ENCODE results near the gene MCF2L.

MCF2L gene

DNA sequence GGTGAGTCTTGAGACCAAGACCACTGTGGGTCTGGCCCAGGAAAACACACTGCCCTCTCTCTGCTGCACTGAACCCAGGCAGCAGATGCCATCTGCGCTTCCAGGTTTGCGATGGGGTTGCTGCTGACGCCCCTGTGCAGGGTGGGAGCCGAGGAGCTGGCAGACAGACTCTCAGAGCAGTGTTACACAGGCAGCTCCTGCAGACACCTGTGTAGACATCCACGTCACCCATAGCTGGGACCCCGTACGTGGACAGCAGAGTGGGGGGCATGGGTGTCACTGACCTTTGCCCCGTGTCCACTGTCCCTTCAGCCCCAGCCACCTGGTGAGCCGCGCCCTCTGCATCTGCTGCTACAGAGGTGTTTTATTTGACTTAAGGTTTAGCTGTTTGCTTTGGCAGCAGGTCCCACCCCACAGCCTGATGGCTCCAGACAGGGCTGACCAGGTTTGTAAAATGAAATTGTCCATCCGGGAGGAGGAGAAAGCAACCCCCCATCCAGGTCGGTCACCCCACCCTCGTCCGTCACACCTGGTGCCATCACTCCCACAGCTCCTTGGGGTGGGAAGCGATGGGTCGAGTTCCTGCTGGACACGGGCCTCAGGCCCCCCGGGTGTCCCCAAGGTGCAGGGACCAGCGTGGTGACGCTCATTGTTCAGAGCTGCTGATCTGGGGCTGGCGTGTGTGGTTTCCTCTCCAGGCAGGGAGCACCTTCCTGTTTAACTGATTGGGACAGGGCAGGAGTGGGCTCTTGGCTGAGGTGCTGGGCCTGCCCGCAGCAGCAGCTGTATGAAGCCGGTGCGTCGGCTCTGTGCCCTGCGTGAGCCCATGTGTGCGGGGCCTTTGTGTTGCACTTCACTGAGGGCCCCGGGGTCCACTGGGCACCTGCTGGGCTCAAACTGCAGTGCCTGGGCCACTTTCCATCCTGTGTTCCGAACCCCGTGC is 28.4 kb downstream of the MCF2L start:
- DNase-seq (ENCODE audit: low spot score): no peak

DNA sequence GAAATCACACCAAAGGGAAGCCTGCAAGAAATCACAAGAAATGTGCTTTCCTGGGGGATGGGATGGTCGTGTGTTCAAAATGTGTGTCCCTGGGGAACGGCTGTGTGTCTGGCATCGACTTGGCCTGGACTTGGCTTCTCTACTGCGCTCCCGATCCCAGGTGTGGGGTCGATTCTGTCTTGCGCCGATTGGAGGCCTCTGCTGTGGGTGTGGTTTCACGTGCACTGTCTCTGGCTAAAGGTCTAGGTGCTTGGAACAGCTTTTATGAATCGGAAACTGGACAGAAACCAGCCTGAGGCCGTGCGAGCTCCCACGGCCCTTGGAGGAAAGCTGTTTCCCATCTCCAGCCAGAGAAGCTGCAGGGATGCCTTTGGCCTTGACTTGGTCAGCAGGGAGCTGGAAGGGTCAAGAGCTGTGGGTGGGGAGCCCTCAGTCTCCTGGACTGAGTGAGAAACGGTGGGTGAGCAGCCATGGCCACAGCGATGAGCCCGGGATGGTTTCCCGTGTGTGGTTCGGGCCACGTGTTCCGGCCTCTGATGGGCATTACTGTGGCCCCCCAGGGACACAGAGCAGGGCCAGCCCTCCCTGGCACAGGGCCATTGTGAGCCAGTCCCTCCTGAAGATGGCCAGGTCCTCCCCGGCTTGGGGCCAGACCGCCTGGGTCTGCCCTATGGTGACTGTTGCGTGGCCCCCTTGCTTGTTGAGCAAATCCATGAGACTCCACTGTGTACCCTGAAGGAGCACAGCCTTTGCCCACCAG is 29.7 kb downstream of the MCF2L start:
- DNase-seq (ENCODE audit: low spot score): no peak

DNA sequence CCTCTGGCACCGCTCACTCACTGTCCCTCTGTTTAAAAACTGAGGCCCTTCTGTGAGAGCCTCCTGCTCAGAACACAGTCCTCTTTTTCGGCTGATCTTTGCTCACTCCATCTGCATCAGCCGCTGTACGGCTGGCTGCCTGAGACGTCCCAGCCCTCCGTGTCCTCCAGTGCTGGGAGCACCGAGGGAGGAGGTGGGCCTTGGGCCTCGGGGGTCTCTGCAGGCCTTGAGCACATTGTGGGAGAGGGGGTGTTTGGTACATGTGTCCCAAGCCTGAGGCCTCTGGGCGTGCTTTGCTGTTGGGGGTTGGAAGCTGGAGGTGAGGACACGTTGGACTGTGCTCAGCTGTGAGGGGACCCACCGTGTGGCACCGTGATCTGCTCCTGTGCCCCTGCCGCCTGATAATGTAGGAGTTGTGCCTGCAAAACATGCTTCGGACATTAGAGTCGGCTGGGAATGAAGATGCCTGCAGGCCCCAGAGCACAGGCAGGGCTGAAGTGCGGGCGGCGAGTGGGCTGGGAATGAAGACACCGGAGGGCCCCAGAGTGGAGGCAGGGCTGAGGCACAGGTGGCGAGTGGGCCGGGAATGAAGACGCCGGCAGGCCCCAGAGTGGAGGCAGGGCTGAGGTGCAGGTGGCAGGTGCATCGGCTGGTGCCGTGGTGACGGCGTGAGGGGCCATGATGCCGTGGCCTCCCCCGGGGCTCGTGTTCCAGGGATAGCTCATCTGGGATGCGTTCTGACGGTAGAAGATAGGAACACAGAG is 30.6 kb downstream of the MCF2L start:
- DNase-seq (ENCODE audit: low spot score): no peak

DNA sequence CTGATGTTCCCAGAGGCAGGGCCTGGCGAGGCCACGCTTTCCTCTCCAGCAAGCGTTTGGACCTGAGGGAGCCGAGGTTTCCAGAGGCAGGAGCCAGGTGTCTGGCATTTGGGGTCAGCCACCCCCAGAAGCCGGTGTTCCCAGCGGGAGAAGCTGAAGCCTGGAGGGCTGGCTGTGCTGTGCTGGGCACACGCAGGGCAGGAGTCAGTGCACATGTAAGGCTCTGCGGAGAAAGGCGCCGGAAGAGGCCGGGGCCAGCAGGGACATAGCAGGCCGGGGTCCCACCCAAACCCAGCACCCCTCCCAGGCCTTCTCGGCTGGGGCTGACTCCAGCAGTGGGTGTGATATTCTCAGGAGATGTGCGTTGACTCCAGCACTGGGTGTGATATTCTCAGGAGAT is 31.6 kb downstream of the MCF2L start:
- DNase-seq (ENCODE audit: low spot score): no peak

DNA sequence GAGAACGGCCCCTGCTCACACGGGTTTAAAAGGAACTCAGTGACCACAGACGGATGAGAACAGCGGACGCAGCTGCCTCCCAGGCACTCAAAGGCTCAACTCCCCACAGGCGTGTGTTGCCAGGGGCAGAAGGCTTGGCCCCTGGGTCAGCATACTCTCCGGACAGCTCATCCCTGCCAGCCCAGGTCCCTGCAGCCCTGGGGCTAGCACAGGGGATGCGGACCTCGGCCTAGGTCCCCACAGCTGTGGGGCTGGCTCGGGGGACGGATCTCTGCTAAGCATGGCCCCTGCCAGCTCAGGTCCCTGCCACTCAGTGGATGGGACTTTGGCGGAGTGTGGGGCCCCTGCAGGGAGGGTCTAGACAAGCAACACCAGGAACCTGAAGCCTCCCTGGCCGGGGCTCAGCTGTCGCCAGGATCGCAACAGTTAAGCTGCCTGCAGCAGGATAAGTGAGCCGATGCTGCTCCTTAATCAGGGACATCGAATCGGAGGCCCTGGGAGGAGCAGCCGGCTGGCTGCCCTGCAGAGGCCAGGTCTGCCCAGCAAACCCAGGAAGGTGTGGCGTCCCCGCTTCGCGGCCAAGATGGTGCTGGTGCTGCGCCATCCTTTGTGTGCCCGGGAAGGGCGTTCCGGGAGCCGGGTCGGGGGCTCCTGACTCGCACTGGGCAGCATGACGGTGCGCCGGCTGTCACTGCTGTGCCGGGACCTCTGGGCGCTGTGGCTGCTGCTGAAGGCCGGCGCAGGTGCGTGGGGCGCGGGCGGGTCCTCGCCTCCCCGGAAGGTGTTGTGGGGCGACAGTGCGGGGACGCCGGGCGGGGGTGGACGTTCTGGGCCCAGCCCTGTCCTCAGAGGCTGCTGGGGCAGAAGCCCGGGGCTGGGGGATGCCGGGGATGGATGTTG is 32.5 kb downstream of the MCF2L start:
- DNase-seq (ENCODE audit: low spot score): no peak

DNA sequence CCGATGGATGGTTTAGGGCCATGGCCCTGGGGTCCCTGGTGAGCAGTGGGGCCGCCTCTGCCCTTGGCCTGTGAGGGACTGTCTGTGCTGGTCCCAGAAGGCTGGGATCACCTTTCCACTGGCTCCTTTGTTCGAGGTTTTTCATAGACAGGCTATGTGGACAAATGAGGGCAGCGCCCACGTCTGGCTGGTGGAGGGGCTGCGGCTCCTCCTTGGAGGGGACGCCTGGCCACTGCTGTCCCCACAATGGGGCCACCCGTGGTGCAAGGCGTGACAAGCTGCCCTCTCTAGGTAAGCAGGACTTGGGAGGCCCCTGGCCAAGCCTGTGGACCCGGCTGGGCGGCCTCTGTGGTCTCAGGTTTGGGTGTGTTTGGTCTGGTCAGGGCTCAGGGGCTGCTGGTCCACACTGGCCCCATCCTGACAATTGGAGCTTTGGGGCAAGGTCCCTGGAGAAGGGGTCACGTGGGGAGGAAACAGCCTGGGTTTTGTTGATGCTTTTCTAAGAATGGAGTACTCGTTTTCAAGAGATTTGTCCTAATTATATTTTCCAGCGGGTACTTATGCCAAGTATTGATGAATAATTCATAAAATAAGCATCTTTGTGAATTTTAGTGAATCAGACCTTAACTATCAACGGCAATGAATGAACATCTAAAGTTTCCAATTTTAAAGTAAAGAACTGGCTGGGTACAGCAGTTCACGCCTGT is 33.3 kb downstream of the MCF2L start:
- no peak for DNase-seq (ENCODE audit: low spot score)

DNA sequence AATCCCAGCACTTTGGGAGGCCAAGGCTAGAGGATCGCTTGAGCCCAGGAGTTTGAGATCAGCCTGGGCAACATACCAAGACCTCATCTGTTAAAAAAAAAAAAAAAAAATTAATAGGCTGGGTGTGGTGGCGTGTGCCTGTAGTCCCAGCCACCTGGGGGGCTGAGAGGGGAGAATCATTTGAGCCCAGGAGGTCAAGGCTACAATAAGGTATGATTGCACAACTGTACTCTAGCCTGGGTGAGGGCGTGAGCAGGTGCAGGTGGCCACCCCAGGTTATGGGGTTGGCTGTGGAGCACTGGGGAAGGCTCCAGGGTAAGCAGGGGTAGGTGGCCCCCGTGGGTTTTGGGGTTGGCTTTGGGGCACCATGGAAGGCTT is 33.9 kb downstream of the MCF2L start:
- DNase-seq (ENCODE audit: low spot score): no peak

DNA sequence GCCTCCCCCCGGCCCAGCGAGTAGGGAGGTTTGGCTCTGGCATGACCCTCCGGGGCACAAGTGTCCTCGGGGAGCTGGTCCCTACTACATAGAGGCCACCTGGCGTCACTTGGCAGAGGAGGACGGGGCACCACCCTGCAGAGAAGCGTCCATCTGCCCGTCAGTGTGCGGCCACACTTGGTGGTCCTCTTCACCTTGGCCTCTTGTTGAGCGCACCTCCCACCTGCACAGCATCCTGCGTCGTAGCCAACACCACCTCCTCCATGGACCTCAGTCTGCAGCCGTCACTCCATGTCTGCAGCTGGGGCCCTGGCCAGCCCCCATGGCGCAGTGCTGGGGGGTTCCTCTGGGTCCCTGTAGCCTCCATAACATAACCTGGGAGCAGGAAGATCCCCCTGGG is 35.1 kb downstream of the MCF2L start:
- DNase-seq (ENCODE audit: low spot score): no peak

DNA sequence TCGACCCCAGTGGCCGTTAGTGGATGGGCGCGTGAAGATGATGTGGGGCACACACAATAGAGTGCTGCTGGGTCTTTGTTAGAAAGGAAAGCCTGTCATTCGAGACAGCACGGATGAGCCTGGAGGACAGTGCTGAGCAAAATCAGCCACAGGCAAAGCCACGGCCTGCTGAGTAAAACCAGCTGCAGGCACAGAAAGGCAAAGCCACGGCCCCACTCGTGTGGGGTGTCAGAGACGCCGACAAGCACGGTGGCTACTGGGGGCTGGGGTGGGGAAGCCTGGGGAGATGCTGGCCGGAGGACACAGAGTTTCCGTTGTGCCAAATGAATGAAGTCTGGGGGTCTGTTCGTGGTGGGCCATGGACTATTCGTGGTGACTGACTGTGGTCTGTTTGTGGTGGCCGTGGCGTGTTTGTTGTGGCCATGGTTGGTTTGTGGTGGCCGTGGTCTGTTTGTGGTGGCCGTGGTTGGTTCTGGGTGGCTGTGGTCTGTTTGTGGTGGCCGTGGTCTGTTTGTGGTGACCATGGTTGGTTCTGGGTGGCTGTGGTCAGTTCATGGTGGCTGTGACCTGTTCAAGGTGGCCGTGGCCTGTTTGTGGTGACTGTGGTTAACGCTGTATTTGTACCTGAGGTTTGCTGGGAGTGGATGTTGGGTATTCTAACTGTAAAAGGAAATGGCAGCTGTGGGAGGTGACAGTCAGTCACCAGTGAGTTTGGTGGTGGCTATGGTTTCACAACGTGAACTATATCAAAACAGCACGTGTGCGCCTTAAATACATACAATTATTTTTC is 36.3 kb downstream of the MCF2L start:
- DNase-seq (ENCODE audit: low spot score): no peak

DNA sequence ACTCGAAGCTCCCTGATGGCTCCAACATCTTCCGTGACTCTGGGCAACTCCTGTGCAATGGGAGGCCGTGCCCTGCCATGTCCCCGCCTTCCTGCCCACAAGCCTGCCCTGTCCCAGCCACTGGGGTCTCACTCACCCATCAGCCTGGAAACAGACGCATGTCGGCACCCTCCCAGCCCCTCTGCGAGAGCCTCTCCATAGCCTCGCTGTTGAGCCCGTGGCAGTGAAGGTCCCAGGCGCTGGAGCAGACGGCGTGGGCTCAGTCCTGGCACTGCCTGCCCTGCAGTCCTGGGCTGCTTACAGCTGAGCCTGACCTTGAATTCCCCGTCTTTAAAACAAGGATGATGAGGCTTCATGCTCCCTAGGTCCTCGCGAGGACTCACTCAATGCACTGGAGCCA is 37.0 kb downstream of the MCF2L start:
- no peak for DNase-seq (ENCODE audit: low spot score)

DNA sequence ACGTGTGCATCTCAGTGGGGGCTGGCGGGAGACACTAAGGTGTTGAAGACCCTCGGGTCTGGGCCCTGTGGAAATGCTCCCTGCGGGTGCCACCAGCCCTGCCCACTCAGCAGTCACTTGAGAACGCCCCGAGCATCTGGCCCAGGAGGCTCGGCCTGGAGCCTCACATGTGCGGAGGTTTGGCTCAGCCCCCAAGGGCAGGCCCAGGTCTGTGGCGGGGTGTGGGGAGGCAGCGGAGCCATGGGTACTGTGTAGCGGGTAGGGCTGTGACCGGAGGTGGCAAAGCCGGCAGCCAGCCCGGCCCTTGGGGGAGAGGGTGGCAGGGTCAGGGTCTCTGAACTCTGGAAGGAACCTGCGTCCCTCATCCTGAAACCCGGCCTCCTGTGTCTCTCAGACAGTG is 37.6 kb downstream of the MCF2L start:
- DNase-seq (ENCODE audit: low spot score): no peak

DNA sequence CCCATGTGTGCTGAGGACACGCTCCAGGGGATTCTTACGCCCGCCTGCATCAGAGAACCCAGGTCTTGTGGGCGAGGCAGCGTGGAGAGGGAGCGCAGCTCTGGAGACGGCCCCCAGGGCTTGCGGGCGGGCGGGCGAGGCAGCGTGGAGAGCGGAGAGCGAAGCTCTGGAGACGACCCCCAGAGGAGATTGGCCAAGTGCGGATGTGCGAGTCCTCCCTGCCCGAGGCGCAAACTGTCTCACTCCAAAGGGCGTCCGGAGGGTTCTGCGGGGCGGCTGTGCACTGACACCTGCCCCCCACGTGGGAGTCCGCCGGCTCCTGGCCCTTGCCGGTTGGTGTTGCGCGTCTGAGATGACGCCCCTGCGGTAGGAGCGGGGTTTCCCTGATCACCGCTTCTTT is 39.8 kb downstream of the MCF2L start:
- no peak for DNase-seq (ENCODE audit: low spot score)

DNA sequence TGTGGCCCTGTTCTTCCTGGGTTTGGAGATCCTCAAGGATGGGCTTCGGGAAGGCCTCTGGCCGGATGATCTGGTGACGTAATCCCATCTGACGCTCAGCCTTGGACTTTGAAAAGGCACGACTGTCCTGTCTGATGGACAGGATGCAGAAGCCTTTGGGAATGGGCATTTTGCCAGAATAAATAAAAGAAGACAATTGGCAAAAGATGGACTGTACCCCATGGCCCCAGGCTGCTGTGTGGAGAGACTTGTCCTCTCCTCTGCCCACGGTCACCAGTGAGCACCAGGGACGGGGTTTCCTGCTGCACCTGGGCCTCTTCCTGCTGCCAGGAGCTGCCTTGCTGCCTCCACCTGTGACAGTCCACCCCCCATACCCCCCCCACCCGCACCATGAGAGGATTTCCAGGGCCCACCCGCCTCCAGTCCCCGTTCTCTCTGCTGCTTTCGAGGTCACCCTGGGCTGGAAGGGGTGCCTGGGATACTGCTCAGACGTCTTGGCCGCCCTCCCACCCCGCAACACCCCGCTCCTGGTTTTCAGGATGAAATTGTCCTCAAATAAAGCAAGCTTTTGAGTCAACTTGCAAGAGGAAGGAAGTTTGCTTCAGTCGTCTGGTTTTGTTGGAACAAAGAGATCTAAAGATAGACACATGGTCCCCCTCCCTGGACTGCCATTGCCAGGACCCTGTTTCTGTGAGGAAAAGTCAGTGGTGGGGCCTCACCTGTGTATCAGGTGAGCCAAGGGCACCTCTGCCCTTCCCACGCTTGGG is 40.9 kb downstream of the MCF2L start:
- DNase-seq (ENCODE audit: low spot score): no peak

DNA sequence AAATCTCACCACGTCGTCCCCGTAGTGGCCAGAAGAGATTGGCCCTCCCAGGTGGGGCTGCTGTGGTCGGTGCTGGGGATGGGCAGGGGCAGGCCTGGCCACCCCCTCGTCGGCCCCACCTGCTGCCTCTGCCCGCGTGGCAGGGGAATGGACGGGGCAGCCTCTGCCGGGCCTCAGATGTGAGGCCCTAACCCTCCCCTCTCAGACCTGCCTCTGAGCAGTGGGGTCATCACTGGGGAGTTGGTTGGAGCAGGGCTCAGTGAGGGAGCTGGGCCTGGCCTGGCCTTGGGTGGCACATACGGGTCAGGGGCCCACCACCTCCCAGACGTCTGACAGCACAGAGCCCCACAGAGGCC is 41.5 kb downstream of the MCF2L start:
- DNase-seq (ENCODE audit: low spot score): no peak

DNA sequence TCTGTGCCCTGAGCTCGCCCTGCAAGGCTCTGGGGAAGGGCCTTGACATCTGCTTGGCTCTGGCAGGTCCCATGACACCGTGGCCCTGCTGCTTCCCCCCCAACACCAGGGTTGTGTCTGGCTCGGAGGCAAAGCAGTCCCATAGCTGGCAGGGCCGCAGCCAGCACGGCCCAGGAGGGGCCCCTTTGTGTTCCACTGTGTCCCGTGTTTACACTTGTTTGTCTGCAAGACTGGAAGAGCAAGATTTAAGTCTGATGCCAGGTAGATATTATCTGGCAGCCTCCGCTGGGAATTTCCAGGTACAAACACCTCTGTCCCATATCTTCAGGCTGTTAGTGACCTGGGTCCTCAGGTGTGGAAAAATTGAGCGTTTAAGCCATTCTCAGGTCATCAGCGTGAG is 44.3 kb downstream of the MCF2L start:
- DNase-seq (ENCODE audit: low spot score): no peak

DNA sequence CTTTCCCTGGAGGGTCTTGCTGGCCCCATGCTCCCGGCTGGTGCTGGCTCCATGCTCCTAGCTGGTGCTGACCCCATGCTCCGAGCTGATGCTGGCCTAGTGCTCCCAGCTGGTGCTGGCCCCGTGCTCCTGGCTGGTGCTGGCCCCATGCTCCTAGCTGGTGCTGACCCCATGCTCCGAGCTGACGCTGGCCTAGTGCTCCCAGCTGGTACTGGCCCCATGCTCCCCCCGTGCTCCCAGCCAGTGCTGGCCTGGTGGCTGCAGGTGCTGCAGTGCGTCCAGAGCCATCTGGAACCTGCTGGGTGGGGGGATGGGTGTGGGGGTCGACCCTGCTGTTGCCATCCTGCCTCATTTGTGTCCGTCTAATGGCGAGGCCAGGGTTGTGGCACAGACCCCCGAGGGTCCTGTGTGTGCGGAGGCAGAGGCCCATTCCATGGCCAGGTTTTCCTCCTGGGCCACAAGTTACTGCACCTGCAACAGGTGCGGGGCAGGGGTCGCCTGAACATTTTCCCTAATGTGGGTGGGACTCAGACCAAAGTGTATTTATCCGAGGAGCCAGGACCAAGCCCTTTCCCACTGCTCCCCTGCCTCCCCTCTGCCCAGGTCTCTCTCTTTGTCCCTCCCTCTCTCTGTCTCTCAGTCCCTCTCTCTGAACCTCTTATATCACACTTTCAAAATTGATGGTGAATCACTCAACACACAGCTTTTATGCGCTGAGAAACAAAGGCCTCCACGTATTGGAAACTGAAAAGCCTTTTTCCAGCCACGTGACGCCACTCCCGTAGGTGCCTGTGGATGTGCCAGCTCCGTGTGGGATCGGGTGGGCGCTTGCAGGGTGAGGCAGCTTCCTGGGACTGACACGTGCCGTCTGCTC is 45.1 kb downstream of the MCF2L start:
- DNase-seq (ENCODE audit: low spot score): no peak

DNA sequence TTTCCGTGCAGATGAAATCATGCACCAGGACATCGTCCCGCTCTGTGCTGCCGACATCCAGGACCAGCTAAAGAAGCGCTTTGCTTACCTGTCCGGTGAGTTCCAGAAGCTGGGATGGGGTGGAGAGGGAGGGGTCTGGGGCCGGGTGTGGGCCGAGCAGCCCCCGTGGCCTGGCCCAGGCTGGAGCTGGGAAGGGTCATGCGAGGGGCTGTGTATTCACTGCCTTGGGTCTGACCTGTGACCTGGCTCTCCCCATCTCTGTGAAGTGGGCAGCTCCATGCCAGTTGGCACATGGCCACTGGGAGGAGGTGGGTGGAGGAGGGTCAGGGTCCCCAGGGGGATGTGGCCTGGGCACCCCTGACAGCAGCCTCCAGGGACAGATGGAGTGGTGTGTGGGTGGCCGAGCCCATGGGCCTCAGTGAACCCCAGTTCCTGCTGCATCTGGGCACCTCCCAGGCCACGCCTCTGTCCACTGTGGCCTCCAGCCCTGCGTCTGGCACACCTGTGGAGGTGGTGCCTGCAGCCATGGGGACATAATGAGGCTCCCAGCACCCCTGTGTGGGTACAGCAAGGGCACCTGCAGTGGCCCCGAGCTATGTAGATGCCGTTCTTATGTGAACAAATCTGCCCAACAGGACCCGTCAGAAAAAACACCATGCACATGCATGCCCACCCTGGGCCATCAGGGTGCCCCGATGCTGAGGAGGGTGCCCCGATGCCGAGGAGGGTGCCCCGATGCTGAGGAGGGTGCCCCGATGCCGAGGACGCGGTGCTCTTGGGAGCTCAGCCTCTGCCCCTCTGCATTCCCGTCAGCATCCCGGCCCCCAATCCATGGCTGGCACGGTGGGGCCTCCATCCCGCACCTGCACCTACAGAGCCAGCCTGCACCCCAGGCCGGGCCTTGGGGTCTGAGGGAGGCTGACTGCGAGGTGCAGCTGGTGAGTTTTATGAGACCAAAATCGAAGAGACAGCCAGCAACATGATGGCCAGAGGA is 46.0 kb downstream of the MCF2L start:
- DNase-seq (ENCODE audit: low spot score): no peak
